HG02885 (cell line): ENCODE measurements around the gene MLLT3.
A peak's percentile ranks its signal among the peaks of the same experiment; 100 is the strongest.

Source experiments
- ATAC-seq: cut with Tn5 transposase; IDR thresholded peaks from one replicate; pipeline ENCODE4 v1.9.1; 2021; ENCODE audit warnings: mild to moderate bottlenecking; ENCODE audit not compliant: unreplicated experiment, poor library complexity

MLLT3 gene

GRCh38 chr9:20361656-20362570 lies 260.4 kb downstream of the MLLT3 start:
- peak; percentile 70 for ATAC-seq

DNA sequence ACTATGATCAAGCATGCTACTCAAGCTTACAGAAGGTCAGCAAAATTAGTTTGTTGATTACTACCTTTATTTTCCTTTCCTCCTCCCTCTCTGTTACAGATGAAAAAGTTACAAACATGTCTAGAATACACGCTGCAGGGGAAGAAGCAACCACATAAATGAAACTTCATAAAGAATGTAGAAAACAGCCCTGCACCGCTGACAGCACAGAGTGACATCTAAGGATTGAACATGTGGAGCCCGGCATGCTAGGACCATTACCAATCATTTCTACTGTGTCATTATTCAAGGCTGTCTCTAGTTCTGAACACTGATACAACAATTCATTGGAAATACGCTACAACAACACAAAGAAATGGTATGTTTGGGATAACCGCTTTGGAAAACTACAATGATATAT lies 261.1 kb downstream of the MLLT3 start:
- no peak for ATAC-seq

DNA sequence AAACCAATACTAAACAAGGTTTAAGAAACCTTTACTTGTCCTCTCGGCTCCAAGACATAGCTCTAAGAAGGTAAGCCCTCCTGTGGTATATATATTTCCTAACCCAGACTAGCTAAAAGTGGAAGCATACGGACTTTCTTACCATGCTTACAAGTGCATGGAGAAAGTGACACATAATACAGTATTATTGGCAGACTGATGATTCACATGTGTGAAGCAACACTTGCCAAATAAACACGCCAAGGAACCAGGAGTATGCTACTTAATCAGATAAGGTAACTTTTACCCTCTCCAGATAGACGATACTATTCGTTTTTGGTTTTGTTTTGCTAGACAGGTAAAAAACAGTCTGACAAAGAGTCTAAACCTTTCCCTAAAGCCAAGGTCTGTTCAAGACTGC lies 264.1 kb downstream of the MLLT3 start:
- no peak for ATAC-seq

DNA sequence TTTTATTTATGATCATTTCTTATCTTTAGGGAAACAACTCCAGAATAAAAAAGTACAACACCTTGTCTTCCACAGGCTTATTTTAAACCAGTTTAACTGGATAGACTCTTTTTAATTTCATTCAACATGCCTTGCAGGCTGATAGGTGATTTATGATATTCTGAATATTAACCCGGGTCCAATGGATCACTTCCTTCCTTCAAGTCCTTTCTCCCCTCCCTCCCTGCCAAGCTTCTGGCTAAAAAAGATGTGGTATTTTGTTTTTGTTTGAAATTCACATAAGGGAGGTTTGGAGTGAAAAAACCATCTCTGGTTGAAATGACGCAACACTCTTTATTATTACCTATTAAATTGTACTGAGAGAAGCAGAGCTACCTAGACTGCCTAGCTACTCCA lies 265.3 kb downstream of the MLLT3 start:
- no peak for ATAC-seq

GRCh38 chr9:20356403-20357036 lies 265.8 kb downstream of the MLLT3 start:
- peak; percentile 50 for ATAC-seq

GRCh38 chr9:20355022-20355421 lies 267.3 kb downstream of the MLLT3 start:
- peak; percentile 47 for ATAC-seq

DNA sequence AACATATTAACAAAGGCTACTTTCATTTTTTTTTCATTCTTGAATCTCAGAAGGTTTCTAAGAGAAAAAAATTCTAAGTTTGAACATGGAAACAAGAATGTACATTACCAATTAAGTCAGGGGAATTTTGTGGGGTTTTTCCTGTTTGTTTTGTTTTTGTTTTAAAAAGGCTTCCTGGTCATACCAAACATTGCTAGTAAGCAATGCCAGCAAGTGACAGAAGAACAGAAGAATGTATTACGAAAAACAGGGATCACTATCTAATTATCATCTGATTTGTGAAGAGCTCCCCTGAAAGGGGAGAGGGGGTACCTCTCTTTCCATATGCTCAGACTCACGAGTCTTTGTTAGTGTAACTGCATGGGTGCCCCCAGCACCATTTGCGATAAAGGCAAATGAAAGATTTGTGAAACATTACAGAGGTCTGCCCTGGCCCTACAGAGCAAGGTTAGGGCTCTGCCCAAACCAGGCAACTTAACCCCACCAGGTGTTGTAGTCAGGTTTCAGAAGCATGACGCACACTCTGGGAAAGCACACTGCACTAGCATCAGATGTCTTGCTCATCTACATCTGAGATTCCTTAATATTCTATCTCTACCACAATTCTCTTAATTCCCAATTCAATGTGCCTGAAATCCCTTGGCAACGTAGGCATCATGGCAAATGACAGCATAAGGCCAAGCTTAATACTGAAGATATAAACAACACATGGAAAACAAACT lies 268.2 kb downstream of the MLLT3 start:
- ATAC-seq = no peak

GRCh38 chr9:20353524-20353923 lies 268.8 kb downstream of the MLLT3 start:
- no peak for ATAC-seq

GRCh38 chr9:20352591-20352990 lies 269.7 kb downstream of the MLLT3 start:
- no peak for ATAC-seq

DNA sequence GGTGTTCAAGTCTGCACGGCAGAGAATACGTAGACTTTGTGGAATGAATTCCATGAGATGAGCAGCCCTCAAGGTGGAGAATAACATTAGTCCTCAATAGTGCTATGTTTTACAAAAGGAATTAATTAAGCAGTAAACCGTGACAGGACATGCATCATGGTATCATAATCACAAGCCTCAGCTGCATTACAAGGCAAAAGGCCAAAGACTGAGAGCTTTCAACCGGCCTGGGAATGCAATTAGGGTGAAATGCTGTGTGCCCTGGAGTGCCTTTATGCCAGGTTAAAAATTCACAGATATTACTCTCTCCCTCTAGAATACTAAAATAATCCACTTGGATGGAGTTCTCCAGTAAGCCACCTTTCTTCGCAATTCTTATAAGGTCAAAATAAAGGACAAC lies 270.6 kb downstream of the MLLT3 start:
- no peak for ATAC-seq

- ATAC-seq = no peak
These were observed 272.7 kb downstream of the MLLT3 start for GRCh38 chr9:20349568-20349967.

DNA sequence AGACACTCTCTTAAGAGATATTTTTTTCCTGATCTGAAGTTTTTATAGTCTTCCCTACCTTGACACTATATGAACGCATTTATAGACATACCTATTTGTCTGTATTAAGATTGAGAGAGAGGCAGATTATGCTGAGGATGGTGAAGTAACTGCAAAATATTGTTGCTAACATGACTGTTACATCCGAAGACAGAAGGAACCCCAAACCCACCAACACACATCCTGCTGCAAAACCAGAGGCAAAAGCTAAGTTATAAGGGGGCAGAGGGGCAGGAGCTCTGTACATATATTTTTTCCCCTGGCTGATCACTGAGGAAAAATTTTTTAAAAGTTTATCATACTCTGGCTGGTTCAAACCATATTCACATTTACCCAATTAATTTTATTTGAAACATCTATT lies 279.0 kb downstream of the MLLT3 start:
- ATAC-seq = no peak

- ATAC-seq = no peak
These were observed 281.8 kb downstream of the MLLT3 start for GRCh38 chr9:20340511-20340861.

- no peak for ATAC-seq
These were observed 286.5 kb downstream of the MLLT3 start for GRCh38 chr9:20335668-20336332.

DNA sequence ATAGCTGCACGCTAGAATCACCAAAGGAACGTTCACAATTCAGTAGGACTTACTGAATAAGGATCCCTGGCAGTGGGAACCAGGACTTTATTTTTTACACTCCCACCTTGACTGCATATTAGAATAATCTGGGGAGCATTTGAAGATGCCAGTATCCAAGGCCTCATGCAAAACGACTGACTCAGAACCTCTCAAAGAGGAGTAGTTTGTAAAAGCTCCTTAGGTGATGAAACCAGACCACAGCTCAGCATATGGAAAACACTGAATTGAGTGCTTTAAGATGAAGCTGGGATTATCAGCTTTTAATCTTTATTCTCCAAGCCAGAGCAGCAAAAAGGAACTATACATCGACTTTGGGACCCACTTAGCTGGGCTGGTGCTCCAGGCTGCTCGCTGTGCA lies 288.3 kb downstream of the MLLT3 start:
- no peak for ATAC-seq

DNA sequence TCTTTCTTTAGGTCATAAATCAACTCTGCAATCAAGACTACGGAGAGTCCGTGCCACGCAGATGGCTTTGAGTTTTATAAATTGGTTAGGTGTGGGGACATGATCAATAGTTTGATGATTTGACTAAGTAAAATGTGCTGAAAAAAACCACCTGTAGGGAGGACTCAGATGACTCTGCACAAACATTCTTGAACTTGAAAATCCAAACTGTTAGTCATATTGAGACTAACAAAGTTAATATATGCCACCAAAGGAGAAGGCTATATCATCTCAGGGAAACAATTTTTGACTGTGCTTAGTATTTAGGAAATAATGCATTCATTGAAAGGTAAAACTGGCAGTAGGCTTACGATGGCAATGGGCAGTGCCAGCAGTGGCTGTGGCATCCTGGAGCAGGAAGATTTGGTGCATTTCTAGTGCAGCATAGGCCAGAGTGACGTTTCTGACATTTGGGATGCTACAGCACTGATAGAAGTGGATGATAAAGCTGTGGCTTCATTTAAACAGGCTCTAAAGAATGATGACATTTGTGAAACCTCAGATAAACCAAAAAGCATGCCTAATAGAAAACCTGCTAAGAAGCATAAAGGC lies 291.1 kb downstream of the MLLT3 start:
- ATAC-seq = peak; percentile 77

DNA sequence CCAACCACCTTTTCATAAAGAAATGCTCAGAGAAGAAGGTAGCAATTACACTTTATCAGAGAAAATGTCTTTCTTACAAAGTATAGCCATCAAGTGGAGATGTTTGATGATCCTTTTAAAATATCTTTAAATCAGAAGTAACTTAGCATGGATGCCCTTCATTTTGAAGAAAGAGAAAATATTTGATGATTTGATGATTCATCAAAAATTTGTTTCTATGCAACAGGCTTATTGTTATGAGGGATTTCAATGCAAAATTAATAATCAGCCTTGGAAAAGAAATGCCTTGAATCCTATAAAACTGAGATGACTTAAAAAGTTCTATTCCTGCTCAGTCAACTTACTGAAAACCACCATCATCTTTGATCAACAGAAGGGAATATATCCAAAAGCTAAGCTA lies 291.6 kb downstream of the MLLT3 start:
- no peak for ATAC-seq

DNA sequence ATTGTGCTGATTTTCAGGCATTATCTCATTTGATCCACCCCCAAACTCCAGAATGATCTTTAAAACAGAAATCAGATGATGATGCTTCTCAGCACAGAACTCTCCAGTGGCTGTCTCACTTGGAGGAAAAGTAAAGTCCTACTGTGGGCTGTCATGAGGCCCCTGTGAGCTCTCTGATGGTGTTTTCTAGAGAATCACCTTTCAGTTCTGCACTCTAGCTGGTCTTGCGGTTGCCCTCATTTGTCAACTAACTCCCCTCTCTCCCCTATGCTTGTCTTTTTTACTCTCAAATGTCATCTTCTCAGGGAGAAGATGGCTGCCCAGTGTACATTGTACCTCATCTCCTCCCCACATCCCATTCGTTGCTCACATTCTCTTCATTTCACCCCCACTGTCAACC lies 295.8 kb downstream of the MLLT3 start:
- ATAC-seq = no peak

DNA sequence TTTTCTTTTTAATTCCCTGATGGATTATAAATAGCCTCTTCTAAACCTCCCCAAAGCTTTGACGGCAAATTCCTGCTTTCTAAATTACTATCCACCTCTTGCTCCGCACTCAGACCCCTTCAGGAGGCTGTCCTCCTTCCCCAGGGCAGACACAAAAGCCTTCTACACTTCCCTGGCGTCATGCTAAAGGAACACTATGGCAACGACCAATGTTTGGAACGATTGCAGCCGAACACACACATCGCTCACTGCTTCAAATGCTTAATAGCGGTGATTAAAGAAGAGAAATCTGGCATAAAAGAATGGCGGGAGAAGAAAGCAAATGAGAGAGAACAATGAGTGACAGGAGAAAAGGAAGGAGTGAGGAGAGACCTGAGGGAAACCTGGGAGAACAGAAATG lies 297.3 kb downstream of the MLLT3 start:
- ATAC-seq = no peak

DNA sequence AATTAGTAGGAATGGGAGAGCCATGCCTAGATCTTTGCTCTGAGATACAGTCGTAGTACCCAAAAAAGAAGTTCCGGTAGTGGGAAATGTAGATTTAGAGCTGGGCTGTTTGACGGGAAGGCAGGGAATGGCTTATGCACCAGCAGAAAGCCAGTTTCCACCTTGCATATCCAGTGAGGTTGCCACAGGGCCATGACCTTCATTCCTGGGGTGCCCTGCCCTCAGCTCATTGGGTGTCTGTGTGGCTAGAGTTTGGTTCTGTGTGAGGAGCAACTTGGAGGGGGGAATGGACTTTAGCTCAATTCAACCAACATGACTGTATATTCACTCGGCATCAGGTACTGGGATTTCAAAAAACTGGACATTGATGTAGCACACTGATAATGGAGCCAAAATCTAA lies 300.1 kb downstream of the MLLT3 start:
- no peak for ATAC-seq
